Fibroblast of lung (primary cell): ENCODE measurements around the gene SPHK1.

ENCODE experiments used
- CTCF ChIP-seq, 2 donors: IDR thresholded peaks in 1 of 2; conservative IDR thresholded peaks in 1 of 2; 1 replicate in 1 of 2; 2 replicates in 1 of 2; pipeline ENCODE4 v1.5.1; 2011 to 2012; ENCODE audit warnings: low read length in 2 of 2, control low read depth in 1 of 2, inconsistent platforms in 1 of 2, low read depth in 1 of 2, mild to moderate bottlenecking in 1 of 2
- EZH2 ChIP-seq: IDR thresholded peaks from 2 replicates; pipeline ENCODE4 v1.5.1; 2012; ENCODE audit warnings: low read length, control low read depth, mild to moderate bottlenecking; ENCODE audit errors: missing control alignments

- TF ChIP-seq CTCF (conservative IDR thresholded peaks at IDR 0.05 in 1 of 2, IDR thresholded peaks at IDR 0.05 in 1 of 2; ENCODE audit: low read depth in 1 of 2, low read length in 2 of 2) (no peak), EZH2 (no peak)
These were observed 32.5 kb downstream of the SPHK1 start for GRCh38 chr17:76416899-76417298.
